Gastrocnemius medialis (tissue), 4 donors: ENCODE measurements around the gene FANCL. TPM values are rescaled to one million over a fixed set of nuclear protein-coding genes. Genes with fewer than 3 reads are reported as not detected.

Experiments used
- ATAC-seq, 2 donors: fragments of 150-250 bp; one replicate each; pipeline ENCODE4 v1.9.1; 2016
- DNase-seq, 2 donors: peaks; one replicate each; pipeline ENCODE4 v3.0.0-alpha.2; 2019
- H3K27ac ChIP-seq, 4 donors: fragments of 200-600 bp; sonication (generic); 1 replicate in 1 of 4; 2 replicates in 3 of 4; pipeline ENCODE4 v1.5.1; 2016 to 2018; ENCODE audit warnings: mild to moderate bottlenecking in 2 of 4, moderate library complexity in 1 of 4
- H3K27me3 ChIP-seq, 3 donors: fragments of 200-600 bp; sonication (generic) in 2 of 3; 1 replicate in 1 of 3; 2 replicates in 2 of 3; pipeline versions ENCODE4 v1.5.1 to v1.6.0; 2016 to 2019; ENCODE audit warnings: mild to moderate bottlenecking in 1 of 3, moderate library complexity in 1 of 3
- H3K36me3 ChIP-seq, 2 donors: fragments of 200-600 bp; sonication (generic) in 1 of 2; one replicate each; pipeline ENCODE4 v1.5.1; 2017 to 2018
- H3K4me1 ChIP-seq, 2 donors: fragments of 200-600 bp; sonication (generic) in 1 of 2; one replicate each; pipeline ENCODE4 v1.5.1; 2016 to 2017; ENCODE audit warnings: mild to moderate bottlenecking in 2 of 2
- H3K4me3 ChIP-seq, 4 donors: fragments of 200-600 bp; sonication (generic) in 3 of 4; 1 replicate in 1 of 4; 2 replicates in 3 of 4; pipeline ENCODE4 v1.5.1; 2016 to 2019; ENCODE audit warnings: mild to moderate bottlenecking in 2 of 4
- H3K9me3 ChIP-seq, 3 donors: fragments of 200-600 bp; sonication (generic) in 2 of 3; 1 replicate in 1 of 3; 2 replicates in 2 of 3; pipeline ENCODE4 v1.5.1; 2016 to 2019
- POLR2A ChIP-seq, 2 donors: fragments of 450-650 bp; IDR thresholded peaks; one replicate each; pipeline ENCODE4 v1.6.1; 2017; ENCODE audit warnings: antibody characterized with exemption in 2 of 2, mild to moderate bottlenecking in 2 of 2, moderate library complexity in 2 of 2
- in situ Hi-C, 4 donors: fragments of 200-750 bp; cut with MboI; loops; one replicate each; pipeline versions ENCODE4 v1.15.0 to v1.8.0; 2017; ENCODE audit warnings: low sequenced_read_pairs in 4 of 4
- intact Hi-C: fragments of 100-400 bp; cut with DNase I; formaldehyde crosslinking; loops from one replicate; pipeline ENCODE4 v1.15.1; 2023; ENCODE audit warnings: low total_unique reads
- total RNA-seq, 4 donors: library from RNA; depleted of rRNA; stranded (reverse); fragments of >200 nt; gene quantifications; one replicate each; pipeline versions ENCODE4 v1.1.0 to v1.2.3, GENCODE V29; 2016
- TF ChIP-seq, protein P1 (sequence below), 5 experiments: fragments of 450-650 bp in 3 of 5; fragments of 200-600 bp in 2 of 5; sonication (generic) in 2 of 5; IDR thresholded peaks in 4 of 5; conservative IDR thresholded peaks in 1 of 5; 1 replicate in 4 of 5; 2 replicates in 1 of 5; pipeline ENCODE4 v1.5.1; 2016 to 2019; ENCODE audit warnings: antibody characterized with exemption in 5 of 5, mild to moderate bottlenecking in 3 of 5, moderate library complexity in 3 of 5

Gene FANCL
- total RNA-seq, 4 donors from 2014 or later: 1.7 to 5.7 (median 4.6) TPM

DNA sequence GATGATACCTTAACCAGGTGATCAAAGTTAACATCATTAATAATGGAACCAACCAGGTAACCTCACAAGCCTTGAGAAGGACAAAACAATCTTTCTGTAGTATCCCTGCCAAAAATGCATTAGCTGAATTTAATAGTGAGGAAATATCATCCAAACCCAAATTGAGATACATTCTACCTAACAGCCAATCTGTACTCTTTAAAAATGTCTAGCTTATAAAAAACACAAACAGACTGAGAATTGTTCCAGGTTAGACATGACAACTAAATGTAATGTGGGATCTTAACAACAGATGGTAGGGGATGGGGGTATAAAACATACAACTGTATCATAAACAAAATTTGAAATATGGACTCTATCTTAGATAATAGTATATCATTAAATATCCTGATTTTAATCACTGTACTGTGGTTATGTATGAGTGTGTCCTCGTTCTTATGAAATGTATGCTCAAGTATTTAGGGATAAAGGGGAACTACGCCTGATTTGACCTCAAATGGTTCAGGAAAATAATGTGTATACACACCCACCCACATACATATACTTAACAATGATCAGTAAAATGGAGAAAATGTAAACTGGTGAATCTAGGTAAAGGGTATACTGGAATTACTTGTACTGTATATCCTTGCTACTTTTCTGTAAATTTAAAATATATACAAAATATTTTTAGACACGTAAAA lies 1.7 kb downstream of the FANCL start:
- intact Hi-C loops (no loop called here), in situ Hi-C loops (no loop called here)
- no peak for DNase-seq
- Histone ChIP-seq H3K27me3 (no peaks in the 10 kb centered on the region), H3K4me3 (no peak overlapping the region), H3K4me1 (peaks cover 4 to 6% of the 10 kb centered on the region in 2 donors), H3K36me3 (no peaks in the 10 kb centered on the region), H3K27ac (no peak overlapping the region), H3K9me3 (no peaks in the 10 kb centered on the region)
- TF ChIP-seq POLR2A (IDR thresholded peaks at IDR 0.05): no peak
- TF ChIP-seq, protein P1, sequence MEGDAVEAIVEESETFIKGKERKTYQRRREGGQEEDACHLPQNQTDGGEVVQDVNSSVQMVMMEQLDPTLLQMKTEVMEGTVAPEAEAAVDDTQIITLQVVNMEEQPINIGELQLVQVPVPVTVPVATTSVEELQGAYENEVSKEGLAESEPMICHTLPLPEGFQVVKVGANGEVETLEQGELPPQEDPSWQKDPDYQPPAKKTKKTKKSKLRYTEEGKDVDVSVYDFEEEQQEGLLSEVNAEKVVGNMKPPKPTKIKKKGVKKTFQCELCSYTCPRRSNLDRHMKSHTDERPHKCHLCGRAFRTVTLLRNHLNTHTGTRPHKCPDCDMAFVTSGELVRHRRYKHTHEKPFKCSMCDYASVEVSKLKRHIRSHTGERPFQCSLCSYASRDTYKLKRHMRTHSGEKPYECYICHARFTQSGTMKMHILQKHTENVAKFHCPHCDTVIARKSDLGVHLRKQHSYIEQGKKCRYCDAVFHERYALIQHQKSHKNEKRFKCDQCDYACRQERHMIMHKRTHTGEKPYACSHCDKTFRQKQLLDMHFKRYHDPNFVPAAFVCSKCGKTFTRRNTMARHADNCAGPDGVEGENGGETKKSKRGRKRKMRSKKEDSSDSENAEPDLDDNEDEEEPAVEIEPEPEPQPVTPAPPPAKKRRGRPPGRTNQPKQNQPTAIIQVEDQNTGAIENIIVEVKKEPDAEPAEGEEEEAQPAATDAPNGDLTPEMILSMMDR (IDR thresholded peaks at IDR 0.05 in 4 of 5, conservative IDR thresholded peaks at IDR 0.05 in 1 of 5): no peak
- ATAC-seq: no peak

DNA sequence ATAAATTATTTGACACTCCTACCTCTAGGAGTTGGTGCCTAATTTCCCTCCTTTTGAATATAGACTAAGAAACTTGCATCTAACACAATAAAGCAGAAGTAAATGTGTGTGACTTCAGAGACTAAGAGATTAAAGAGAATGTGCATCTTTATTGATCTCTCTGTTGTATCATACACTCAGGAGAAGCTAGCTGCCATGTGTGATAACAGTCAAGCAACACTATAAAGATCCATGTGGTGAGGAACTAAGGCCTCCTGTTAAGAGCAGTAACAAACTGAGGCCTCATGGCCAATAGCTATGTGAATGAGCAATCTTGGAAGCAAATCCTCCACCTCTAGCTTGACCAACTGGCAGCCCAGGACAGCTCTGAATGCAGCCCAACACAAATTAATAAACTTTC lies 3.4 kb downstream of the FANCL start:
- in situ Hi-C loops (no loop called here), intact Hi-C loops (no loop called here)
- no peak overlapping the region for H3K27ac ChIP-seq

GRCh38 chr2:58235984-58236383 lies 5.1 kb downstream of the FANCL start:
- intact Hi-C loops (no loop called here), in situ Hi-C loops (no loop called here)
- ATAC-seq: no peak
- Histone ChIP-seq H3K27ac (no peak overlapping the region), H3K9me3 (no peaks in the 10 kb centered on the region), H3K4me3 (no peak overlapping the region), H3K4me1 (peaks cover 4 to 6% of the 10 kb centered on the region in 2 donors), H3K36me3 (no peaks in the 10 kb centered on the region), H3K27me3 (no peaks in the 10 kb centered on the region)
- no peak for DNase-seq
- TF ChIP-seq, protein P1 (IDR thresholded peaks at IDR 0.05 in 4 of 5, conservative IDR thresholded peaks at IDR 0.05 in 1 of 5): no peak
- TF ChIP-seq POLR2A (IDR thresholded peaks at IDR 0.05): no peak

More for the DNA sequence above, 3.4 kb downstream of the FANCL start:
- Histone ChIP-seq H3K27me3 (no peaks in the 10 kb centered on the region), H3K4me3 (no peak overlapping the region), H3K4me1 (peaks cover 4 to 6% of the 10 kb centered on the region in 2 donors), H3K9me3 (no peaks in the 10 kb centered on the region), H3K36me3 (no peaks in the 10 kb centered on the region)
- ATAC-seq: no peak
- no peak for DNase-seq
- TF ChIP-seq POLR2A (IDR thresholded peaks at IDR 0.05): no peak
- TF ChIP-seq, protein P1 (IDR thresholded peaks at IDR 0.05 in 4 of 5, conservative IDR thresholded peaks at IDR 0.05 in 1 of 5): no peak

DNA sequence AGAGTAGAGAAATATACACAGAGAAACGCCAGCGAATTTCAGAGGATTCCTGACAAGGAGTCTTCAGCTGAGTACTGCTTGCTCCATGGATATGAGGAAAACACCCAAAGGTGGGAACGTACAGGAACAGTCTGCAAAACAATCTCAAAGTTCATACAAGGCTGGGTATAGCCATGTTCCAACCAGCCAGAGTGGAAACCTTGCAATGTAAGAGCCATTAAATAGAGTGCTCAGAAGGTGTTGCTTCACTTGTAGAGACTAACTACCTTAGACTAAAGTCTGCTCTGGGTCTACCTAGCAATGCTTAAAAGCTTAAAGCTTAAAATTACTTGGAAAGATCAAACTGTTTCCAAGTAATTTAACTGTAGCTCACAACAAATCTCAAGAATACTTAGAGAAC lies 6.0 kb downstream of the FANCL start:
- intact Hi-C loops: no loop called here
- Histone ChIP-seq H3K27me3 (no peaks in the 10 kb centered on the region), H3K36me3 (no peaks in the 10 kb centered on the region), H3K4me3 (no peak overlapping the region), H3K4me1 (peaks cover 0 to 1% of the 10 kb centered on the region in 2 donors), H3K9me3 (no peaks in the 10 kb centered on the region), H3K27ac (no peak overlapping the region)
- no peak for ATAC-seq
- TF ChIP-seq, protein P1 (IDR thresholded peaks at IDR 0.05 in 4 of 5, conservative IDR thresholded peaks at IDR 0.05 in 1 of 5): no peak
- TF ChIP-seq POLR2A (IDR thresholded peaks at IDR 0.05): no peak
- no peak for DNase-seq
- in situ Hi-C loops: no loop called here
